Esophagus (tissue), 2 donors: ENCODE data around the gene GNA15. TPM values are rescaled to one million over a fixed set of nuclear protein-coding genes. Genes with fewer than 3 reads are reported as not detected.

Experiments used
- H3K27ac ChIP-seq, 2 donors: one replicate each; pipeline ENCODE4 v1.5.1; 2013; ENCODE audit warnings: low read depth in 2 of 2, mild to moderate bottlenecking in 2 of 2, inconsistent platforms in 1 of 2, low read length in 1 of 2, moderate library complexity in 1 of 2
- H3K27me3 ChIP-seq, 2 donors: one replicate each; pipeline ENCODE4 v1.6.1; 2013; ENCODE audit warnings: low read length in 2 of 2, control low read depth in 1 of 2, mild to moderate bottlenecking in 1 of 2; ENCODE audit not compliant: insufficient read depth in 2 of 2, control insufficient read depth in 1 of 2
- H3K36me3 ChIP-seq, 2 donors: one replicate each; pipeline ENCODE4 v1.6.1; 2013; ENCODE audit warnings: low read length in 1 of 2; ENCODE audit not compliant: control insufficient read depth in 2 of 2, insufficient read depth in 2 of 2
- H3K4me1 ChIP-seq, 2 donors: one replicate each; pipeline ENCODE4 v1.6.1; 2013; ENCODE audit warnings: low read length in 1 of 2; ENCODE audit not compliant: control insufficient read depth in 2 of 2, insufficient read depth in 2 of 2
- H3K4me3 ChIP-seq, 2 donors: one replicate each; pipeline ENCODE4 v1.5.1; 2013; ENCODE audit warnings: low read length in 2 of 2, mild to moderate bottlenecking in 2 of 2, low read depth in 1 of 2, moderate library complexity in 1 of 2
- H3K9me3 ChIP-seq, 2 donors: one replicate each; pipeline ENCODE4 v1.6.1; 2013; ENCODE audit warnings: mild to moderate bottlenecking in 2 of 2, low read depth in 1 of 2, low read length in 1 of 2, moderate library complexity in 1 of 2; ENCODE audit not compliant: control insufficient read depth in 2 of 2, insufficient read depth in 1 of 2
- whole genome bisulfite sequencing, 2 donors: extraction: QIAGEN DNeasy Blood & Tissue Kit; methylation state at CpG; one replicate each; pipeline ENCODE4 v1.1.7; 2013; 5-methylcytosine and 5-hydroxymethylcytosine counted together
- polyA plus RNA-seq, 2 donors: library from polyadenylated mRNA; stranded (reverse); fragments of 200-250 nt; gene quantifications; one replicate each; pipeline ENCODE4 v1.2.3, GENCODE V29; 2013
- donor health status: healthy with polysubstance abuse.
- donor health status: Bipolar disorder and iron deficiency.

Gene GNA15
- polyA plus RNA-seq, 2 donors = 118 to 135 TPM

- WGBS, 2 donors = 93 to 98% methylated on average over 7 of the region's 7 CpGs
- Histone ChIP-seq H3K27me3 (no peaks in the 10 kb centered on the region), H3K36me3 (peaks cover 0 to 8% of the 10 kb centered on the region in 2 donors), H3K27ac (no peak overlapping the region), H3K4me3 (no peak overlapping the region), H3K4me1 (no peaks in the 10 kb centered on the region), H3K9me3 (no peaks in the 10 kb centered on the region)
Measured at GRCh38 chr19:3213159-3213558, 77.3 kb downstream of the GNA15 start.

Other genes starting within 250 kb of the GNA15 start
- gene ZNF57, start 235.1 kb upstream of the GNA15 start, polyA plus RNA-seq = 1 to 10 TPM; 6.8 to 8.1 TPM
- 1 to 10 TPM; 2.6 TPM for gene ZNF77, start 191.1 kb upstream of the GNA15 start, polyA plus RNA-seq
- 1 to 10 TPM; 1.1 to 2.6 TPM for gene TLE6, start 158.5 kb upstream of the GNA15 start, polyA plus RNA-seq
- gene TLE2, start 106.8 kb upstream of the GNA15 start, polyA plus RNA-seq = 10 to 100 TPM; 10.1 to 16.0 TPM
- 100 to 1,000 TPM; 356 to 578 TPM for gene TLE5, start 73.5 kb upstream of the GNA15 start, polyA plus RNA-seq
- 10 to 100 TPM; 18.5 to 20.0 TPM for gene GNA11, start 41.7 kb upstream of the GNA15 start, polyA plus RNA-seq
- 1 to 10 TPM; 1.5 to 2.4 TPM for gene S1PR4, start 42.7 kb downstream of the GNA15 start, polyA plus RNA-seq
- gene NCLN, start 49.9 kb downstream of the GNA15 start, polyA plus RNA-seq = 10 to 100 TPM; 23.9 to 24.9 TPM
- under 1 TPM; 0.06 to 0.16 TPM for gene CELF5, start 88.6 kb downstream of the GNA15 start, polyA plus RNA-seq
- gene NFIC, start 230.6 kb downstream of the GNA15 start, polyA plus RNA-seq = 10 to 100 TPM; 15.4 to 48.1 TPM